ENCODE data around the gene GPANK1.

Gene GPANK1

DNA sequence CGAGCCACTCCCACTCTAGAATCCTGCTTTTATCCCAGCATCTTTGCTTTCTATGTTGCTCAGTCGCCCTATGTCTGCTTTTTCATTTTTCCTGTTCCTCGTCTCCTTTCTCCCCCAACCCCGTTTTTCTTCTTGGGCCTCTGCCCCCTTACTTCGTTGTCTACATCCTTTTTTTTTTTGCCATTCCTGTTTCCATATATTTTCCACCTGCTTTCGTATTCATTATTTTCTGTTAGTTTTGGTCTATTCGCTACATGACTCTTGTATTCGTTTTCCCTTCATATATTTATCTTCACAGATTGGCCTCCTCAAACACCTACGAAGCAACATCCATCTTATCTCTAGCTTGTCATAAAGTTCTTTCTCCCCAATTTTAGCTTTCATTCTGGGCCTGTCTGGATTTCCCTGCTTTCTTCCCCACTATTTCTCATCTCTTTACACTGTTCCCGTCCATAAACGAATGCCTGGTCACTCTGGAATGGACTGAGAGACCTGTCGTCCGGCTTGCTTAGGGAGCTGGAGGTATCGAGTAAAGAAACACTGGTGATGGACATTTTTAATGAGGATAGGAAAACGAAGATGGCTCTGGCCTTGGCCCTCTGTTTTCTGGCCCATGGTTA is 43.4 kb downstream of the GPANK1 start:
- DNase-seq (ENCODE audit: low read depth in 1 of 2, low spot score in 1 of 2): no peak

GRCh38 chr6:31620586-31621319 is 44.0 kb downstream of the GPANK1 start, which contains the start of gene PRRC2A:
PRRC2A (plus strand) TSS chr6:31620715; CDS start chr6:31622790, 2,075 bp downstream.
- DNase-seq (ENCODE audit: low read depth in 1 of 2, low spot score in 1 of 2): peak in 1 of 2 donors; percentile 62

GRCh38 chr6:31619805-31620585 is 44.8 kb downstream of the GPANK1 start:
- peak; percentile 92 to 94 for DNase-seq (ENCODE audit: low read depth in 1 of 2, low spot score in 1 of 2)

- DNase-seq (ENCODE audit: low read depth in 1 of 2, low spot score in 1 of 2): no peak
Measured at GRCh38 chr6:31617010-31617409, 47.8 kb downstream of the GPANK1 start.

- DNase-seq (ENCODE audit: low read depth in 1 of 2, low spot score in 1 of 2): no peak
Measured at GRCh38 chr6:31615748-31616147, 49.0 kb downstream of the GPANK1 start.

GRCh38 chr6:31614684-31615578 is 49.9 kb downstream of the GPANK1 start, which contains the start of gene AIF1:
AIF1 (plus strand) TSS chr6:31615234; CDS start chr6:31615330, 96 bp downstream.
- DNase-seq (ENCODE audit: low read depth in 1 of 2, low spot score in 1 of 2): no peak

- no peak for DNase-seq (ENCODE audit: low read depth in 1 of 2, low spot score in 1 of 2)
Measured at GRCh38 chr6:31614075-31614619, 50.6 kb downstream of the GPANK1 start.
